ENCODE data around the gene PDCD1LG2. TPM values are rescaled to one million over a fixed set of nuclear protein-coding genes. Genes with fewer than 3 reads are reported as not detected.

PDCD1LG2 gene
- total RNA-seq, 2 experiments from 2014 or later: 1.5 to 3.2 TPM

GRCh38 chr9:5502553-5502952, 7.8 kb upstream of the PDCD1LG2 start:
- CTCF ChIA-PET: no interaction called here
- no peak overlapping the region for H3K27ac Mint-ChIP-seq
- no peaks in the 10 kb centered on the region for H3K27me3 Mint-ChIP-seq
- ATAC-seq (no peak), DNase-seq (no peak)
- H3K36me3 Mint-ChIP-seq: peaks cover 9% of the 10 kb centered on the region
- H3K9me3 Mint-ChIP-seq (ENCODE audit: low read depth): peaks cover 5% of the 10 kb centered on the region
- H3K4me1 Mint-ChIP-seq: peaks cover 14% of the 10 kb centered on the region
- H3K4me3 Mint-ChIP-seq: no peak overlapping the region

GRCh38 chr9:5509573-5509972, 758 bp upstream of the PDCD1LG2 start:
- no peak for DNase-seq
- H3K9me3 Mint-ChIP-seq (ENCODE audit: low read depth): peaks cover 4% of the 10 kb centered on the region
- H3K27me3 Mint-ChIP-seq: no peaks in the 10 kb centered on the region
- peak overlapping the region; percentile 38 for H3K4me3 Mint-ChIP-seq
- peaks cover 55% of the 10 kb centered on the region for H3K4me1 Mint-ChIP-seq
- CTCF ChIA-PET: interaction anchor here (1.0 to 3.5 kb wide), 5 partner anchors 10 to 80 kb away, joined by 3 to 24 read pairs (median 5); partner anchors contain the start of gene CD274
- H3K27ac Mint-ChIP-seq: peak overlapping the region; percentile 97
- ATAC-seq: no peak
- H3K36me3 Mint-ChIP-seq: peaks cover 16% of the 10 kb centered on the region

- Mint-ChIP-seq H3K4me3 (peak overlapping the region; percentile 79), H3K9me3 (ENCODE audit: low read depth) (no peaks in the 10 kb centered on the region), H3K36me3 (peaks cover 19% of the 10 kb centered on the region), H3K27ac (peak overlapping the region; percentile 97), H3K27me3 (no peaks in the 10 kb centered on the region), H3K4me1 (peaks cover 57% of the 10 kb centered on the region)
- DNase-seq (no peak), ATAC-seq (no peak)
- CTCF ChIA-PET: interaction anchor here (0.7 to 3.5 kb wide), 10 partner anchors 10 to 90 kb away, joined by 3 to 24 read pairs (median 4); partner anchors contain the start of gene CD274
Measured at GRCh38 chr9:5510989-5511388, 658 bp downstream of the PDCD1LG2 start.

- Mint-ChIP-seq H3K4me1 (peaks cover 57% of the 10 kb centered on the region), H3K9me3 (ENCODE audit: low read depth) (no peaks in the 10 kb centered on the region), H3K27ac (peak overlapping the region; percentile 97), H3K36me3 (peaks cover 19% of the 10 kb centered on the region), H3K4me3 (peak overlapping the region; percentile 79), H3K27me3 (no peaks in the 10 kb centered on the region)
- no peak for DNase-seq
- CTCF ChIA-PET: interaction anchor here (1.5 to 3.5 kb wide), 3 partner anchors 47 to 89 kb away, joined by 4 to 24 read pairs (median 7); partner anchors contain the start of gene CD274
- ATAC-seq: no peak
Measured at GRCh38 chr9:5511476-5511875, 1.1 kb downstream of the PDCD1LG2 start.

- DNase-seq (no peak), ATAC-seq (no peak)
- peaks cover 21% of the 10 kb centered on the region for H3K36me3 Mint-ChIP-seq
- CTCF ChIA-PET: interaction anchor here (3.5 kb wide), 1 partner anchor 62 kb away, joined by 24 read pairs; the partner anchor contains the start of gene CD274
- peak overlapping the region; percentile 97 for H3K27ac Mint-ChIP-seq
- H3K4me1 Mint-ChIP-seq: peaks cover 57% of the 10 kb centered on the region
- no peaks in the 10 kb centered on the region for H3K27me3 Mint-ChIP-seq
- no peaks in the 10 kb centered on the region for H3K9me3 Mint-ChIP-seq (ENCODE audit: low read depth)
- H3K4me3 Mint-ChIP-seq: peak overlapping the region; percentile 79
Measured at GRCh38 chr9:5511935-5512580, 1.7 kb downstream of the PDCD1LG2 start.

GRCh38 chr9:5512658-5513452, 2.5 kb downstream of the PDCD1LG2 start:
- Mint-ChIP-seq H3K4me3 (no peak overlapping the region), H3K4me1 (peaks cover 60% of the 10 kb centered on the region), H3K27me3 (no peaks in the 10 kb centered on the region), H3K9me3 (ENCODE audit: low read depth) (no peaks in the 10 kb centered on the region), H3K27ac (peak overlapping the region; percentile 18), H3K36me3 (peaks cover 21% of the 10 kb centered on the region)
- ATAC-seq (no peak), DNase-seq (no peak)
- CTCF ChIA-PET: interaction anchor here (3.5 kb wide), 1 partner anchor 63 kb away, joined by 24 read pairs; the partner anchor contains the start of gene CD274

- DNase-seq (no peak), ATAC-seq (no peak)
- no peak overlapping the region for H3K4me3 Mint-ChIP-seq
- H3K4me1 Mint-ChIP-seq: peaks cover 60% of the 10 kb centered on the region
- peaks cover 21% of the 10 kb centered on the region for H3K36me3 Mint-ChIP-seq
- no peaks in the 10 kb centered on the region for H3K9me3 Mint-ChIP-seq (ENCODE audit: low read depth)
- H3K27ac Mint-ChIP-seq: no peak overlapping the region
- no peaks in the 10 kb centered on the region for H3K27me3 Mint-ChIP-seq
- CTCF ChIA-PET: no interaction called here
Measured at GRCh38 chr9:5513966-5514616, 3.8 kb downstream of the PDCD1LG2 start.

GRCh38 chr9:5514617-5515260, 4.4 kb downstream of the PDCD1LG2 start:
- CTCF ChIA-PET: interaction anchor here (0.7 kb wide), 2 partner anchors 137 to 556 kb away, joined by 3 read pairs; no protein-coding TSS in a partner anchor
- H3K36me3 Mint-ChIP-seq: peaks cover 25% of the 10 kb centered on the region
- H3K9me3 Mint-ChIP-seq (ENCODE audit: low read depth): no peaks in the 10 kb centered on the region
- H3K4me1 Mint-ChIP-seq: peaks cover 60% of the 10 kb centered on the region
- ATAC-seq (no peak), DNase-seq (no peak)
- no peaks in the 10 kb centered on the region for H3K27me3 Mint-ChIP-seq
- H3K4me3 Mint-ChIP-seq: no peak overlapping the region
- H3K27ac Mint-ChIP-seq: no peak overlapping the region

GRCh38 chr9:5515261-5515650, 4.9 kb downstream of the PDCD1LG2 start:
- peaks cover 25% of the 10 kb centered on the region for H3K36me3 Mint-ChIP-seq
- peaks cover 55% of the 10 kb centered on the region for H3K4me1 Mint-ChIP-seq
- DNase-seq (no peak), ATAC-seq (no peak)
- no peak overlapping the region for H3K4me3 Mint-ChIP-seq
- no peaks in the 10 kb centered on the region for H3K27me3 Mint-ChIP-seq
- H3K9me3 Mint-ChIP-seq (ENCODE audit: low read depth): no peaks in the 10 kb centered on the region
- no peak overlapping the region for H3K27ac Mint-ChIP-seq
- CTCF ChIA-PET: interaction anchor here (0.7 kb wide), 2 partner anchors 138 to 555 kb away, joined by 3 read pairs; no protein-coding TSS in a partner anchor

- H3K4me1 Mint-ChIP-seq: peaks cover 44% of the 10 kb centered on the region
- CTCF ChIA-PET: no interaction called here
Measured at GRCh38 chr9:5516453-5517220, 6.3 kb downstream of the PDCD1LG2 start.

GRCh38 chr9:5518171-5518936, 8.0 kb downstream of the PDCD1LG2 start:
- peaks cover 2% of the 10 kb centered on the region for H3K9me3 Mint-ChIP-seq (ENCODE audit: low read depth)
- H3K36me3 Mint-ChIP-seq: peaks cover 35% of the 10 kb centered on the region
- DNase-seq (no peak), ATAC-seq (peak; percentile 36)
- H3K27me3 Mint-ChIP-seq: no peaks in the 10 kb centered on the region
- CTCF ChIA-PET: interaction anchor here (1.0 to 1.3 kb wide), 3 partner anchors 8 to 68 kb away, joined by 3 read pairs; partner anchors contain the start of genes CD274 and PDCD1LG2
- H3K27ac Mint-ChIP-seq: no peak overlapping the region
- peaks cover 28% of the 10 kb centered on the region for H3K4me1 Mint-ChIP-seq
- no peak overlapping the region for H3K4me3 Mint-ChIP-seq

More at GRCh38 chr9:5516453-5517220, 6.3 kb downstream of the PDCD1LG2 start:
- H3K27me3 Mint-ChIP-seq: no peaks in the 10 kb centered on the region
- H3K9me3 Mint-ChIP-seq (ENCODE audit: low read depth): peaks cover 2% of the 10 kb centered on the region
- DNase-seq: no peak
- H3K27ac Mint-ChIP-seq: no peak overlapping the region
- ATAC-seq: no peak
- peaks cover 27% of the 10 kb centered on the region for H3K36me3 Mint-ChIP-seq
- no peak overlapping the region for H3K4me3 Mint-ChIP-seq

Measured in activated CD8-positive, alpha-beta memory T cell treated with anti-CD3 and anti-CD28 coated beads, Interleukin-2, amount 10 ng/mL, durations not matched to agents 7 days and 5 days (primary cell).